ENCODE data around the gene ZCCHC14. TPM values are rescaled to one million over a fixed set of nuclear protein-coding genes. Genes with fewer than 3 reads are reported as not detected.

ZCCHC14 gene
- 8.4 and 9.0 TPM in 2 replicates for total RNA-seq

DNA sequence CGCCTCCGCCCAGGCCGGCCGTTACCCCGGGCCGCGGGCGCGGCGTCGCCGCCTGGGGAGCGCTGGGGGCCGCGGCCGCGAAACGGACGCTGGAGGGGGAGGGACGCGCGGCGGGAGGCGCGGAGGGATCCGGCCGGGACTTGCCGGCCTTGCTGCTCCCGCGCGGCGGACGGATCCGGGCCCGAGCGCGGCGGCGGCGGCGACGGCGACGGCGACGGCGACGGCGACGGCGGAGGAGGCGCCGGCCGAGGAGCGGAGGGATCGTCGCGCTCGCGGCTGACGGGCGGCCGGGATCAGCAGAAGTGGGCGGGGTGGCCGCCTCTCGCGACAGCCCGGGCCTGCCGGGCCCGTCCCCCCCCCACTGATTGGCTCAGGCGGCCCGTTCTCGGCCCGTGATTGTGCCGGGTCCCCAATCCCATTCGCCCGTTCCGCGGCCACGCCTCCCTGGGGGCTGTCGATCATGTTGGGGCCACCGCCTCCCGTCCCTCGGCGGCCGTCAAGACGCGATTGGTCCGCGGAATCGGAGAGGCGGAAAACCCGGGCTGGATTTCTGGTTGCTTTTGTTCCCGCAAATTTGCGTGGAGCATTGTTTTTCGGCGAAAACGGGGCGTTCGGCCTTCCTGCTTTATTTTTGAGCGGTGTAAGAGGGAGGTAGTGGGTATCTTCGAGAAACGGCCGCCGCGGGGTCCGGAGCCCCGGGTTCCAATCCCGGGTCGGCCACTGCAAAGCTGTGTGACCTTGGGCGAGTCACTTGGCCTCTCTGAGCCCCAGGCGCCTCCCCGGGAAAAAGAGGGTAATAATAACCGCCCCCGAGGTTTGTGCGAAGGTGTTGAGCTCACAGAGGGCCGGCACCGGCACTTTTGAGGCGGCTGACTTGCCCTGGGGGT lies at the start of gene ZCCHC14:
Gene ZCCHC14 (minus strand): TSS at position 304 of the 887 bp plus-strand sequence. CDS start 786 bp downstream, outside the sequence.

GRCh38 chr16:87391950-87392820 lies 100.6 kb downstream of the ZCCHC14 start, which contains the start of gene MAP1LC3B:
TSS of gene MAP1LC3B (plus strand) at chr16:87392336. CDS start at chr16:87392428, 92 bp downstream.

DNA sequence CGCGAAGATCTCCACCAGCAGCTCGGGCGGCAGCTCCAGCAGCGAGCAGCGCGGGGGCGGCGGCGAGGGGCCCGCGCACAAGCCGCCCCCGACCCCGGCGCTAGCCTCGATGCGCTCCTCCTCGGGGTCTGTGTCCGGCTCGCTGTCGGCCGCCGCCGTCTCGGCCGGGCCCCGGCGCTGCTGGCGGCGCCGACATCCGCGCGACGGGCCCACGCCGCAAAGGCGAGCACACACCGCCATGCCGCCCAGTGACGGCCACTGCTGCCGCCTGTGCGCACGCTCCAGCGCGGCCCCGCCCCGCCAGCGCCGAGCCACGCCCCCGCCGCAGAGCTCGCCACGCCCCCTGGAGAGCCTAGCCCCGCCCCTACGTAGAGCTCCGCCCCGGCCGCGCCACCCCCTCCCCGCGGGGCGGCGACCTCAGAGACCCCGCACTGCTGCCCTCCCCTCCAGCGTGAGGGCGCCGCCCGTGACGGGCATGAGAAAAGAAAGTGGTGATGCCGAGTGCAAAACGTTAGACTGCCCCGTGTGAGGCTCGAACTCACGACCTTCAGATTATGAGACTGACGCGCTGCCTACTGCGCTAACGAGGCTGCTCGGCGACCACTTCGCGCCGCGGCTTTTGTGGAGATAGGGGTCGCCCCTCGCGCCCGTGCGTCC lies 109.2 kb downstream of the ZCCHC14 start, which contains the start of gene FBXO31:
Gene FBXO31 (minus strand): TSS at position 272 of the 657 bp plus-strand sequence. CDS start 32 bp downstream, at position 240.

Other genes starting within 250 kb of the ZCCHC14 start
- 3.5 TPM in 2 replicates for gene C16orf95, start 175.6 kb downstream of the ZCCHC14 start, total RNA-seq
- gene FBXO31, start 109.2 kb downstream of the ZCCHC14 start, total RNA-seq = 17.3 and 27.7 TPM in 2 replicates
- 24.2 and 34.9 TPM in 2 replicates for gene MAP1LC3B, start 100.7 kb downstream of the ZCCHC14 start, total RNA-seq
- not detected in 2 replicates for gene JPH3, start 109.5 kb upstream of the ZCCHC14 start, total RNA-seq